GM12873 (cell line): ENCODE data around the gene RBFOX2.

ENCODE experiments used
- TF ChIP-seq, protein P1 (sequence below): IDR thresholded peaks from 2 replicates; pipeline ENCODE4 v1.5.1; 2012; ENCODE audit warnings: low read depth, mild to moderate bottlenecking, moderate library complexity, low read length, control low read depth; ENCODE audit not compliant: insufficient read depth; ENCODE audit errors: missing control alignments

The RBFOX2 gene

DNA sequence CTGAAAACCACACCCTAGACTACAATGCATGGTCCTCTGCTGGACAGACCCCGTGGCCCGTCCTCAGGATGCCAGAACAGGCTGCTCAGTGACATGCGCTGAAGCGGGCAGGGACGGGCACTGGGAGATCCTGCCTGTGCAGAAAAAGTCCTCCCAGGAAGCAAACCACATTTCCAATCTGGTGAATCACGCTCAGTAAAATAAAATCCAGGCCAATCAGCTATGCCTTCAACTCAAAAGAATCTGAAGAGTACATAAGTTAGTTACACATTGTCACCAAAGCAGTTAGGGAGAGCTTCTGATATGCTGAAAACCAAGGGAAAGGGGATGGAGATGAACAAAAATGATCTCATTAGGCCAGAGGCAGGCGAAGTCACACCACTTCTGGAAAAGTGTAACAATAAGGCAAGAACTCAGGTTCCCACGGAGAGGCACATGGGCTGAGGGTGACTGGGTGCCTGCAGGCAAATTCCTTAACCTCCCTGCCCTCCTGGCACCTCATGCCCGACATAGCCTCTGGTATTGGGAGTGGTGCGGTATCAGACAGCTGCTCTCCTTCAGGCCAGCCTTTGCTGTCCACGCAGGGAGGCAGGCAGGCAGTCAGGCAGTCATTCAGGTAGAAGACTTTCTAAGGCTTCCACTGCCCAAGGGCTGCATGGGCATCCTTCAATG is 244.5 kb downstream of the RBFOX2 start:
- TF ChIP-seq, protein P1, sequence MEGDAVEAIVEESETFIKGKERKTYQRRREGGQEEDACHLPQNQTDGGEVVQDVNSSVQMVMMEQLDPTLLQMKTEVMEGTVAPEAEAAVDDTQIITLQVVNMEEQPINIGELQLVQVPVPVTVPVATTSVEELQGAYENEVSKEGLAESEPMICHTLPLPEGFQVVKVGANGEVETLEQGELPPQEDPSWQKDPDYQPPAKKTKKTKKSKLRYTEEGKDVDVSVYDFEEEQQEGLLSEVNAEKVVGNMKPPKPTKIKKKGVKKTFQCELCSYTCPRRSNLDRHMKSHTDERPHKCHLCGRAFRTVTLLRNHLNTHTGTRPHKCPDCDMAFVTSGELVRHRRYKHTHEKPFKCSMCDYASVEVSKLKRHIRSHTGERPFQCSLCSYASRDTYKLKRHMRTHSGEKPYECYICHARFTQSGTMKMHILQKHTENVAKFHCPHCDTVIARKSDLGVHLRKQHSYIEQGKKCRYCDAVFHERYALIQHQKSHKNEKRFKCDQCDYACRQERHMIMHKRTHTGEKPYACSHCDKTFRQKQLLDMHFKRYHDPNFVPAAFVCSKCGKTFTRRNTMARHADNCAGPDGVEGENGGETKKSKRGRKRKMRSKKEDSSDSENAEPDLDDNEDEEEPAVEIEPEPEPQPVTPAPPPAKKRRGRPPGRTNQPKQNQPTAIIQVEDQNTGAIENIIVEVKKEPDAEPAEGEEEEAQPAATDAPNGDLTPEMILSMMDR, result no peak

DNA sequence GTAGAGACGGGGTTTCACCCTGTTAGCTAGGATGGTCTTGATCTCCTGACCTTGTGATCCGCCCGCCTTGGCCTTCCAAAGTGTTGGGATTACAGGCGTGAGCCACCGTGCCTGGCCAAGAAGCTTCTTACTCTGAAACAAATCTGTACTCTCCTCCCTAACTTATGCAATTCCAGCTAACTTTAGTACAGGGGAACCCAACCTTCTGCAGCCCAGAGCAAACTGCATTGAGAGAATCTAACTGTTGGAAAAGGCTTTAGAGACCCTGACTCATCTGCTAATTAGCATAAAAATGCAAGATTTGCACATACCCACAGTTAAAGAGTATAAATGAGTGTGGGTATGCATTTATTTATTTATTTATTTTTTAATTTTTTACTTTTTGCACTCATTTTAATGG is 246.1 kb downstream of the RBFOX2 start:
- TF ChIP-seq, protein P1, result no peak

DNA sequence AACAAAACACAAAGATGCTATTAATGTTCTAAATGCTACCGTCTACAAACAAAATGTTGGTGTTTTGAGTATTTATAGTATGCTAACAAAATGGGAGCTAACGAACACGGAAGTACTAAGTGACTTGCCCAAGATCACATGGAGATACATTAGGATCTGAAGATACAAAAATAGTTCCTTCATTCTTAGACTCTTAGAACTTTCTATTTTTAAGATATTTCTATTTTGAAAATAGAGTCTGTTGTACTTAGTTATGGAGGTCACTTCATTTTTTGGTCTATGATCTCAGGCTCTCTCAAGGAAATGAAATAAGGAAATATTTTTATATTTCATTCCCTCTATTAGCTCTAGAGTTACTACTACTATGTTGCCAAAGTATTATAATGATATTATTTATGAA is 246.7 kb downstream of the RBFOX2 start:
- TF ChIP-seq, protein P1, result no peak

DNA sequence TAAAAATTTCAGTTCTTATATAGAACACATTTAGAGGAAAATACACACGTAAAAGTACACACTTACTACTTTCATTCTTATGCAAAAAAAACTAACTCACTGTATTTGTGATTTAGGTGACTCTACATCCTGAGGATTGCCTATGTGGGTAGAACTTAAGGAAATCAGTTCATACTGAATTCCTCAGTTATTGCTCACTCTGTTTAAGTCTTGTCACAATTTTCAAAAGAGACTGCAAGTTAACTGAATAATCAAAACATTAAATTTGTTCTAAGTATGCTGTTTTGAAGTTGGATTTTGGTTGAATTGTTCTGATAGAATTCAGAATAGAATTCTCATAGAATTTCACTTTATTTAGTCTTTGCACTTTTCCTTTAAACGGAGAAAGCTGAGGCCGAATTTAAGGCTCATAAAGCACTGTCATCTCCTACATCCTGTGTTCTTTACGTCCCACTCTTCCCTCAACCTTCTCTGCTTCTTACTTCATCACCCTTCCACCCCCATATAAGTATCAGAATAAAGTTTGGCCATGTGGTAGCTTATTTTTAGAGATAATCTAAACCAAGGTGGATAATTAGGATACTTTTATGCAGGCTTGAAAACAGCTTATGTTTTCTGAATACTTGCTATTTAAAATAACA is 251.2 kb downstream of the RBFOX2 start:
- TF ChIP-seq, protein P1, result no peak

DNA sequence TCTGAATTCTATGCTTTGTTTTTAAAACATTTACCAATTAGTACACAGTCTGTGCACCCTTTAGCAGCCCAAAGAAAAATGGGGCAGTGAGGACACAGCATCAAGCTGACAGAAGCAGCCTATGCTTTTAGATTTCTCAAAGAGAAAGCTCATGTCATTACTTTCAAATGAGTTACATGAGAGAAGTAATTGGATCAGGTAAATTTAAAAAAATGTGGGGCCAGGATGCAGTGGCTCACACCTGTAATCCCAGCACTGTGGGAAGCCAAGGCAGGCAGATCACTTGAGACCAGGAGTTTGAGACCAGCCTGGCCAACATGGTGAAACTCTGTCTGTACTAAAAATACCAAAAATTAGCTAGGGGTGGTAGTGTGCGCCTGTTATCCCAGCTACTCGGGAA is 253.3 kb downstream of the RBFOX2 start:
- TF ChIP-seq, protein P1, result no peak

DNA sequence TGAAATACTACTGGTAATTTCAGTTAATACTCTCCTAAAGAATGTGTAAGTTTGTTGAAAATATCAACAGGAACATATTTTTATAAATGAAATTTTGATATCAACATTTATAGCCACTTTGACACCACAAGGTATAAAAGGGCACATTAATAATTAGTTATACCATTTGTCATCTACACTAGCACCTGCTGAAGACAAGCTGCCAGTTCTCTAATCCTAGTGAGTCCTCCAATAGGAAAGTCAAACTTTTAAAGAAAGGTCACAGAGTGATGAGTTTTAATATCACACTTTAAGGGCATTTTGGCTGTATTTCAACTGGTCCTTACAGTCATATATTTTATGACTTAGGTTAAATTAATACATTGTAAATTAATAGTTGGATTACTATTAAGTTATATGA is 258.6 kb downstream of the RBFOX2 start:
- TF ChIP-seq, protein P1, result no peak

DNA sequence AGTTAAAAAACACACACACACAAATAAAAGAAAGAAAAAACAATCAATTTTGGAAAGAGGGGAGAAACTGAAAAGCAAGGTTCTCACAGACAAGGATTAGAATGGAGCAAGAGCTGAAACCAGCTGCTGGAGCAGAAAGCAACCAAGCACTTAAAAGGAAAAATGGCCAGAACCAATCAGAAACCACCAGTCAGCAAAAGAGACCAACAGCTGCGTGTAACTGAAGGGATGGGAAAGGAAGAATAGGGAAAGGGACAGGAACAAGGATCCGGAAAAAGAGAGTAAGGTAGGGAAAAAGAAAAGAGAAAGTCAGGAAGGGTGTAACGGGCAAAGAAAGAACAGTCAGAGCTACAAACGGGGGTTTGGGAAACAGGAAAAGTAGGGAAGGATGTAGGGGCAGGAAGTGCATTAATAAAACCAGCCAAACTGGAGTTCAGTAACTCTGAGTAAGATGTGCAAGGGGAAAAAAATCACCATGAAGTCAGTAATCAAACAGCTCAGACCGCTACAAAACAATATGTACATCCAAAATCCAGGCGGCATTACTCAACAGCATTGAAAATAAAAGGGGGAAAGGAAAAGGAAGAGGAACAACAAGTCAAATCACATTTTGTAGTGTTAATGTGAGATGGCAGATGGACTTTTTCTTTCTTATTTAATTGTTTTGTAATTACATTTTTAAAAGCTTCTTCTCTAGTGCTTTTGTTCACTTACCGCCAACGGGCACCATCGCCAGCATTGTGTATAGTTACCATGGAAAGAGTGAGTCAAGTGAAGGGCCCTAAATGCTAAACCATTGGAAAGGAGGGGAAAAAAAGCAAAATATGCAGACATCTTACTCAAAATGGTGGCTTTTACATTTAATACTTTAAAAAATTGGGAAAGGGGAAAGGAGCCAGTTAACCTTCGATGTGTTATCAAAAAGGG is 261.7 kb downstream of the RBFOX2 start:
- TF ChIP-seq, protein P1, result no peak
